ENCODE results near the gene MED4. TPM values are rescaled to one million over a fixed set of nuclear protein-coding genes. Genes with fewer than 3 reads are reported as not detected.

Gene MED4
- total and polyA plus RNA-seq, 2 of the 8 experiments (the other 6 are each of a cell fraction or from before 2014, with no cell fraction given) = 25.7 to 48.1 TPM

DNA sequence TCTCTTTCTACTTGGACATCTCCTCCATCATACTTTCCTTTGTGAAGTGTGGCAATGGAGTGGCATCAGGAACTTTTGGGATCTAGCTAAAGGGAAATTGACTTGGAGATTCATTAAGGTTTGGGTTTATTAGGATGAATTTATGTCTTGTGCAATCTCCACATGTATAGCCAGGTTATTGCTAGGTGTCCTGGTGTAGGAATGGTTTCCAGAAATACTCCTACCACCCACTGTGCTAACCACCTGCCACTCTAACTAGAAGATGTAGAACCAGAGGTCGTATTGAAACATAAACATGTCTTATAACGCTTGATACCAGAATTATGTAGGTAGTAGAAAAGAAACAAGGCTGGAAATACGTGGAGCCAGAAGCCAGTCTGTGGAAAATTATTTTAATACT lies 38.1 kb upstream of the MED4 start:
- no peak overlapping the region for H3K4me2 ChIP-seq (ENCODE audit: insufficient read depth in 1 of 2, low read depth in 2 of 2, low read length in 2 of 2)
- H2BK15ac ChIP-seq (ENCODE audit: low read length) = no peak overlapping the region
- no peak overlapping the region for H3K4me3 ChIP-seq (ENCODE audit: extremely low read depth in 1 of 4, insufficient read depth in 2 of 4, low read depth in 3 of 4, low read length in 4 of 4)
- POLR2A ChIA-PET (ENCODE audit: partially characterized antibody) = no interaction called here
- H2BK20ac ChIP-seq (ENCODE audit: low read length) = no peak overlapping the region
- H2BK120ac ChIP-seq (replicated peaks; ENCODE audit: low read depth, low read length) = no peak overlapping the region
- no peak overlapping the region for H3K23ac ChIP-seq (ENCODE audit: insufficient read length)
- H3K23me2 ChIP-seq (ENCODE audit: low read depth, low read length) = no peaks in the 10 kb centered on the region
- H4K20me1 ChIP-seq (replicated peaks in 1 of 2; ENCODE audit: control insufficient read depth in 1 of 2, insufficient read depth in 2 of 2, low read length in 2 of 2) = no peaks in the 10 kb centered on the region
- no peak overlapping the region for H2BK12ac ChIP-seq (ENCODE audit: low read depth, low read length)
- H4K5ac ChIP-seq (ENCODE audit: insufficient read length, low read depth, low read length) = no peak overlapping the region
- H3K9ac ChIP-seq (replicated peaks in 1 of 4; ENCODE audit: extremely low read depth in 1 of 4, low read depth in 3 of 4, low read length in 3 of 4) = no peak overlapping the region
- H3K56ac ChIP-seq (replicated peaks; ENCODE audit: insufficient read length, low read depth, low read length) = no peak overlapping the region
- H3K79me2 ChIP-seq (ENCODE audit: control insufficient read depth in 1 of 2, insufficient read depth in 2 of 2, low read length in 2 of 2) = no peaks in the 10 kb centered on the region
- H2BK5ac ChIP-seq (ENCODE audit: low read depth, low read length) = no peak overlapping the region
- no peak overlapping the region for H2AK5ac ChIP-seq (ENCODE audit: low read depth, low read length)
- no peak overlapping the region for H3K27ac ChIP-seq (ENCODE audit: low read depth, low read length)
- no peak for TF ChIP-seq RFX5 (IDR thresholded peaks at IDR 0.05; ENCODE audit: borderline replicate concordance, low read depth, low read length)
- TF ChIP-seq JUN (IDR thresholded peaks at IDR 0.05; ENCODE audit: low read depth, low read length) = no peak
- TF ChIP-seq TAF7 (optimal IDR thresholded peaks at IDR 0.05; ENCODE audit: borderline replicate concordance, low read depth, low read length) = no peak
- H3K14ac ChIP-seq (ENCODE audit: insufficient read length) = no peak overlapping the region
- no peak overlapping the region for H2AFZ ChIP-seq (ENCODE audit: low read length)
- no peak overlapping the region for H4K8ac ChIP-seq (ENCODE audit: extremely low read depth, insufficient read depth, low read length)
- CTCF ChIA-PET (ENCODE audit: partially characterized antibody) = no interaction called here
- H3K27me3 ChIP-seq (replicated peaks in 1 of 4; ENCODE audit: control insufficient read depth in 3 of 4, extremely low read depth in 1 of 4, insufficient read depth in 3 of 4, low read length in 3 of 4) = no peaks in the 10 kb centered on the region
- no peak overlapping the region for H3K18ac ChIP-seq (ENCODE audit: extremely low read depth, low read length)
- H3K9me3 ChIP-seq (ENCODE audit: insufficient read depth in 2 of 2, low read depth in 1 of 2, low read length in 1 of 2) = no peaks in the 10 kb centered on the region
- no peak overlapping the region for H4K91ac ChIP-seq (replicated peaks; ENCODE audit: insufficient read length, low read length)
- no peak for DNase-seq (ENCODE audit: low read depth in 1 of 2, low spot score in 2 of 2)
- no peak for FAIRE-seq
- no peaks in the 10 kb centered on the region for H3K36me3 ChIP-seq (ENCODE audit: control insufficient read depth in 2 of 4, insufficient read depth in 4 of 4, low read length in 3 of 4)
- no peaks in the 10 kb centered on the region for H3K4me1 ChIP-seq (replicated peaks in 1 of 4; ENCODE audit: control insufficient read depth in 3 of 4, insufficient read depth in 4 of 4, low read length in 3 of 4)
- 91% methylated on average over 3 of the region's 3 CpGs; no CpG with 5 or more reads in 1 of the 2 experiments for WGBS, 2 experiments (ENCODE audit: extremely low coverage in 1 of 2, insufficient coverage in 1 of 2, insufficient read length in 1 of 2, insufficient replicate concordance in 2 of 2, low coverage in 1 of 2, low lambda C conversion rate in 2 of 2, missing lambda C conversion rate in 1 of 2)
- H3K4ac ChIP-seq (replicated peaks; ENCODE audit: insufficient read length, low read depth, low read length) = no peak overlapping the region
- H3K79me1 ChIP-seq (ENCODE audit: low read depth, low read length) = no peaks in the 10 kb centered on the region
